PFSK-1 (cell line): Measurements from ENCODE around the gene TRIM63.

Source experiments
- POLR2AphosphoS5 ChIP-seq: IDR thresholded peaks from 2 replicates; pipeline ENCODE4 v1.6.1; 2012; ENCODE audit warnings: low read depth, mild to moderate bottlenecking, control low read depth, low read length, moderate library complexity
- SIN3A ChIP-seq: IDR thresholded peaks from 2 replicates; pipeline ENCODE4 v1.6.1; 2012; ENCODE audit warnings: mild to moderate bottlenecking, low read length, moderate library complexity, borderline replicate concordance; ENCODE audit not compliant: insufficient read depth
- TF ChIP-seq, protein P1 (sequence below), 2 experiments: IDR thresholded peaks; 2 replicates each; pipeline versions ENCODE4 v1.6.1 to v1.8.0; 2011 to 2012; ENCODE audit warnings: low read depth in 2 of 2, low read length in 2 of 2, control low read depth in 1 of 2, inconsistent platforms in 1 of 2, mild to moderate bottlenecking in 1 of 2, moderate library complexity in 1 of 2; ENCODE audit not compliant: insufficient read depth in 1 of 2

- no peak for TF ChIP-seq POLR2AphosphoS5
- TF ChIP-seq, protein P1, sequence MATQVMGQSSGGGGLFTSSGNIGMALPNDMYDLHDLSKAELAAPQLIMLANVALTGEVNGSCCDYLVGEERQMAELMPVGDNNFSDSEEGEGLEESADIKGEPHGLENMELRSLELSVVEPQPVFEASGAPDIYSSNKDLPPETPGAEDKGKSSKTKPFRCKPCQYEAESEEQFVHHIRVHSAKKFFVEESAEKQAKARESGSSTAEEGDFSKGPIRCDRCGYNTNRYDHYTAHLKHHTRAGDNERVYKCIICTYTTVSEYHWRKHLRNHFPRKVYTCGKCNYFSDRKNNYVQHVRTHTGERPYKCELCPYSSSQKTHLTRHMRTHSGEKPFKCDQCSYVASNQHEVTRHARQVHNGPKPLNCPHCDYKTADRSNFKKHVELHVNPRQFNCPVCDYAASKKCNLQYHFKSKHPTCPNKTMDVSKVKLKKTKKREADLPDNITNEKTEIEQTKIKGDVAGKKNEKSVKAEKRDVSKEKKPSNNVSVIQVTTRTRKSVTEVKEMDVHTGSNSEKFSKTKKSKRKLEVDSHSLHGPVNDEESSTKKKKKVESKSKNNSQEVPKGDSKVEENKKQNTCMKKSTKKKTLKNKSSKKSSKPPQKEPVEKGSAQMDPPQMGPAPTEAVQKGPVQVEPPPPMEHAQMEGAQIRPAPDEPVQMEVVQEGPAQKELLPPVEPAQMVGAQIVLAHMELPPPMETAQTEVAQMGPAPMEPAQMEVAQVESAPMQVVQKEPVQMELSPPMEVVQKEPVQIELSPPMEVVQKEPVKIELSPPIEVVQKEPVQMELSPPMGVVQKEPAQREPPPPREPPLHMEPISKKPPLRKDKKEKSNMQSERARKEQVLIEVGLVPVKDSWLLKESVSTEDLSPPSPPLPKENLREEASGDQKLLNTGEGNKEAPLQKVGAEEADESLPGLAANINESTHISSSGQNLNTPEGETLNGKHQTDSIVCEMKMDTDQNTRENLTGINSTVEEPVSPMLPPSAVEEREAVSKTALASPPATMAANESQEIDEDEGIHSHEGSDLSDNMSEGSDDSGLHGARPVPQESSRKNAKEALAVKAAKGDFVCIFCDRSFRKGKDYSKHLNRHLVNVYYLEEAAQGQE (IDR thresholded peaks at IDR 0.05; ENCODE audit: insufficient read depth in 1 of 2, low read depth in 2 of 2, low read length in 2 of 2), result no peak
- no peak for TF ChIP-seq SIN3A
Observed at GRCh38 chr1:26041978-26042377, 25.5 kb downstream of the TRIM63 start.
